DMS53 treated with DMSO at 0.1 percent for 48 hours (cell line): ENCODE measurements around the gene CHEK2.
"Not testable (repeated sequence)": the region's sequence is repeated elsewhere in the genome, so short reads cannot be mapped to it uniquely, and the experiment has no call there.

Experiments
- DNase-seq: peaks from one replicate; lab custom pipeline; 2025; ENCODE audit not compliant: unreplicated experiment; lab: John Stamatoyannopoulos, UW

CHEK2 gene

GRCh38 chr22:28742562-28742962 is 942 bp upstream of the CHEK2 start:
- no peak for DNase-seq

DNA sequence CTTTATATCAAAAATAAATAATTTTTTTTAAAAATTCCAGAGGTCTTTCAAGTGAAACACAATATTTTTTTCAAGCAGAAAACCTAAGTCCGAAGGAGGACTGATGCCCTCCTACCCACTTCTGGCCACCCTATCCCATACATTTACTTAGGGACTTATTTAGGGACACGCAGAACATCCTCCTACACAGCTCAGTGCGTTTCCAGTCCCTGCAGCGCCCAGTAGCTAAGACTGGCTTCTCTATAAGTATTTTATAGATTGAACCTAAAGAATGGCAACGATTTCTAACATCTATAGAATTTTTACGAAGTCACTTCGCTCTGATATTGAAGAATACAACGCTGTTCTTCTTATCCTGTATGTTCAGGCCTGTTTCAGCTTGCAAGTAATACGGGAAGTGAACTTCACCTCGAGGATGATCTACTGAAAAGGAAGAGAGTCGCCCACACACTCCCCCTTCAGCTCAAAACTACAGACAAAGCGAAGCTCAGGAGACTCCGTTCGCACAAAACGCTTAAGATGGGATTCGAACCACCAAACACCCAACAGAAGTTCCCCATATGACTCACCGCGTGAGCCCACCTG is 328 bp downstream of the CHEK2 start:
- no peak for DNase-seq

- not testable (repeated sequence) for DNase-seq
Measured at GRCh38 chr22:28738876-28739275, 2.7 kb downstream of the CHEK2 start.

- DNase-seq = no peak
Measured at GRCh38 chr22:28737701-28738100, 3.9 kb downstream of the CHEK2 start.

DNA sequence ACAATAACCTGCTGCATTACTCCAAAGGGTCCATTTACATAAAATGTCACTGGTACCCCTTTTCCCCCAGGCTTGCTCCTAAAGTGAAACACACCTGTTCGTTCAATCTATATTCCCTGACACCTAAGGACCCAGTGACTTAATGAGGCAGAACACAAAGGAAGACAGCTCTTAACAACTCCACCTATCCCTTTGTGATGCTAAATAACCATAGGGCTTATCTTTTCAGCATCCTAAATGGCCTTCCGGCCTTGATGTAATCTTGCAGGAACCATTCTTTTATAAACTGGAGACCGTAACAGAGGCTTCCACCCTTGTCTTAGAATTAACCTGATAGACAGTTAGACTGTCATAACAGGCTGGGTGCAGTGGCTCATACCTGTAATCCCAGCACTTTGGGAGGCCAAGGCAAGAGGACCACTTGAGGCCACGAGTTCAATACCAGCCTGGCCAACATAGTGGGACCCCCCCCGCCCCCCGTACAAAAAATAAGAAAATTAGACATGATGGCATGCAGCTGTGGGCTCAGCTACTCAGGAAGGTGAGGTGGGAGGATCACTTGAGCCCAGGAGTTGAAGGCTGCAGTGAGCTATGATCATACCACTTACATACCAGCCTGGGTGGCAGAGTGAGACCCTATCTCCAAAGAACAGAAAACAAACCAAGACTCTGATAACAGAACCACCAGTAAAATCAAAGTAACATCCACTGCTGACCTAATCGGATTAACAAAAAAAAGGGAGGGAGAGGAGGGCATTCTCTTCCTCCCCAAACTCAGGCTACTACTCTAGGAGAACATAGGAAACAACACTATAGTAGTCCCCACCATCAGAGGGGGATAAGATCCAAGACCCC is 5.1 kb downstream of the CHEK2 start:
- no peak for DNase-seq

DNA sequence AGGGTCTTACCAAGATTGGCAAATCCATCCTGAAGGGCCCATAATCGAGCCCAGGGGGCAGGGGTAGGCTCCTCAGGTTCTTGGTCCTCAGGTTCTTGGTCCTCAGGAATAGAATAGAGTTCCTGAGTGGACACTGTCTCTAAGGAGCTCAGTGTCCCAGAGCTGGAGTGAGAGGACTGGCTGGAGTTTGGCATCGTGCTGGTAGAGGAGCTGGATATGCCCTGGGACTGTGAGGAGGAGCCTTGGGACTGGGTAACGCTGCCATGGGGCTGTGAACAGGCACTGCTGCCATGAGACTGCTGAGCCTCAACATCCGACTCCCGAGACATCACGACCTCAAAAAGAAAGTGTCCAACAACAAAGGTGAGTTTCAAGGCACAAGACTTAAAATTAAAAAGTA is 7.2 kb downstream of the CHEK2 start:
- no peak for DNase-seq

DNA sequence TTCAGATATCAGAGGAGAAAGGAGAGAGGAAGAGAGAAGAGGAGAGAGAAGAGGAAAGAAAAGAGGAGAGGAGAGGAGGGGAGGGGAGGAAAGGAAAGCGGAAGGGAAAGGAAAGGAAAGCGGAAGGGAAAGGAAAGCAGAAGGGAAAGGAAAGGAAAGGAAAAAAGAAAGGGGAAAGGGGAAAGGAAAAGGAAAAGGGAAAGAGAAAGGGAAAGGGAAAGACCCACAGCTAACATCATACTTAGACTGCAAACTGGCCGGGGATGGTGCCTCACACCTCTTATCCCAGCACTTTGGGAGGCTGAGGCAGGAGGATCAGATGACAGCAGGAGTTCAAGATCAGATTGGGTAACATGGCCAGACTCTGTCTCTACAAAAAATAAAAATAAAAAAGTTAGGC is 11.4 kb downstream of the CHEK2 start:
- DNase-seq = no peak

DNA sequence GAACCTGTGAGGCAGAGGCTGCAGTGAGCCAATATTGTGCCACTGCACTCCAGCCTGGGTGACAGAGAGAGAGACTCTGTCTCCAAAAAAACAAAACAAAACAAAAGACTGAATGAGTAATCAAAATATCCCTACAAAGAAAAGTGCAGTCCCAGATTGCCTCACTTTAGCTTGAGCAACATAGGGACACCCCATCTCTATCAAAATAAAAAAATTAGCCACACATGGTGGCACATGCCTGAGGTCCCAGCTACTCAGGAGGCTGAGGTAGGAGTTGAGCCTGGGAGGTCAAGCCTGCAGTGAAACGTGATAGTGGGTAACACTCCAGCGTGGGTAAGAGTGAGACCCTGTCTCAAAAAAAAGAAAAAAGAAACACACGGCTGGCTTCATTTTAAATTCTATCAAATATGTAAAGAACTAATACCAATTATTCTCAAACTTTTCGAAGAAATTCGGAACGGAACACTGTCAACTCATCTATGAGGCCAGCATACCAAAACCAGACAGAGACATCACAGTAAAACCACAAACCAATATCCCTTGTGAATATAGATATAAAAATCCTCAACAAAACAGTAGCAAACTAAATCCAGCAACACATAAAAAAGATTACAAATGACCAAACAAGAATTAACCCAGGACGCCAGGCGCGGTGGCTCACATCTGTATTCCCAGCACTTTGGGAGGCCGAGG is 12.9 kb downstream of the CHEK2 start:
- no peak for DNase-seq

GRCh38 chr22:28728002-28728401 is 13.6 kb downstream of the CHEK2 start:
- no peak for DNase-seq

- DNase-seq = no peak
Measured at GRCh38 chr22:28718044-28718443, 23.6 kb downstream of the CHEK2 start.

DNA sequence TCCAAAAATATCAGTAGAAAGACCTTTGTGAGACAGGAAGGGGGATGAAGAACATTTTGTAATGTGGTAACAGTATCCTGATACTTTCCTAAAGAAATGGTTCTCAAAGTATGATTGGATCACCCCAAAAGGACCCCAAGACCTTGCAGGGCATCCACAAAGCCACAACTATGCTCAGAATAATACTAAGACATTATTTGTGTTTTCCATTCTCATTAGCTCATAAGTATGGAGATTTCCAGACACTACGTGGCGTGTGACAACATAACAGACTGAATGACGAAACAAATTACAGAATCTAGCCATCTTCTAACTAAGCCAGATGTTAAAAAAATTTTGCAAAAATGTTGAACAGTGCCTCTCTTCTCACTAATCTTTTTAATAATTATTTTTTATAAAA is 24.9 kb downstream of the CHEK2 start:
- no peak for DNase-seq

- DNase-seq = no peak
Measured at GRCh38 chr22:28715611-28716010, 26.0 kb downstream of the CHEK2 start.

GRCh38 chr22:28714043-28714628 is 27.5 kb downstream of the CHEK2 start:
- no peak for DNase-seq

- DNase-seq = no peak
Measured at GRCh38 chr22:28711820-28712777, 29.5 kb downstream of the CHEK2 start.

DNA sequence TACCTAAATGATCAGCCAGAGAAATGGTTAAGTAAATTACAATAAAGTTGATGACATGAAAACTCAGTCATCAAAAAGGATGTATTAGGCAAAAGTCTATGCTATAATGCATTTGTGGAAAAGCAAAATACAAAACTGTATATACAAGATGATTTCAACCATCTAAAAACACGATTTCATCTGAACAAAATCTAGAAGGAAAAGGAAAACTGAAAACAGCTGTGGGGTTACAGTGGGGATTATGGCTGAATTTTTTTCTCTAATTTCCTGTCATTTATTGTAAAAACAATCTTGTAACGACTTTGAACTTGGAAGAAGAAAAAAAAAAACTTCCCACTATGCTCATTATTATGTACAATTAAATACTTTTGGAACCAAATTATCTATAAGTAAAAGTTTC is 30.3 kb downstream of the CHEK2 start:
- DNase-seq = no peak

DNA sequence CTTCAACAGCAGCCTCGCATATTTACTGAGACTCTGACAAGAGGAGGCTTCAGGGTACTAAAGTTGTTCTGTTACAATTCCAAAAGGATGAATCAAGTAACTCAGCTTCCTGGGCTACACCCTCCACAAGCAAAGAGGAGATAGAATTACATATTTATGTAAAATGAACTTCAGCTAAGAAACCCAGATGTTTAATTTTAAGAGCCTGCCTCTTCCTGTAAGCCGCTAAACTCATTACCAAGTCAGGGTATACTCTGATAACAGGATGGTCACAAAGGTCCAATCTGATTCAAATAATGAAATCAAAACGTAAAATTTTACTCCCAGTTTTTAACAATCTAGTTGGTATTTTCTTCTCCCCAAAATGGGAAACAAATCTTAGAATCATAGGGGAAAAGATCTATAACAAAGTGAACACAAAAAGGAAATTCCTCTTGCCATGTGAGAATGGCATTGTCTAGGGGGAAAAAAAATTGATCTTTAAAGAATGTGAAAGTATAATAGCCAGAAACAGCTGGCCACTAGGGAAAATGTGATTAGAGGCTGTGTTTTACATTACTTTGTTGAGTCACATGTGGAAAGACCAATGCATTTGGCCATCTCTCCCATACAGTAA is 30.9 kb downstream of the CHEK2 start:
- no peak for DNase-seq

DNA sequence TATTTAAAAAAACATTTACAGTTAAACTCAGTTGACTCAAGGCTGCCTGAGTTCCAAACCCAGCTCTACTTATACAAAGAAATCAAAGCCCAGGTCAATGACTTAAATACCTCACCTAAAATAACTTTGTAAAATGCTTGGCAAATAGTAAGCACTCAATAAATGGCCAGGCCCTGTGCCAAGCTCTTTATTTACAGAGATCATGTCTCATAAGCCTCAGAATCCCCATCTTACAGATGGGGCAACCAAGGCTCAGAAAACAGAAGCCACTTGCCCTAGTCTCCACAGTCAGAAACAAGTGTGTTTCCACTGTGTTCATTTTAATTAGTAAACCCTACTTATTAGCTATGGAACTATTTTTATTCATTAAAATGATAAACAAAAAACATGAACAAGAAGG is 31.5 kb downstream of the CHEK2 start:
- no peak for DNase-seq

GRCh38 chr22:28706845-28707244 is 34.8 kb downstream of the CHEK2 start:
- DNase-seq = no peak

GRCh38 chr22:28703436-28703835 is 38.2 kb downstream of the CHEK2 start:
- DNase-seq = no peak

GRCh38 chr22:28702891-28703290 is 38.7 kb downstream of the CHEK2 start:
- no peak for DNase-seq
